ENCODE results near the gene MCOLN1. TPM values are rescaled to one million over a fixed set of nuclear protein-coding genes. Genes with fewer than 3 reads are reported as not detected.

The MCOLN1 gene
- total RNA-seq, 1 experiment from 2014 or later, result 10.2 TPM

GRCh38 chr19:7578127-7578526 lies 55.7 kb downstream of the MCOLN1 start:
- POLR2A ChIA-PET (ENCODE audit: unreplicated experiment), result no interaction called here
- no peaks in the 10 kb centered on the region for H3K9me3 ChIP-seq (ENCODE audit: low read length)
- ATAC-seq, result no peak; the same call in 1 of the 2 replicates

GRCh38 chr19:7579182-7579581 lies 56.8 kb downstream of the MCOLN1 start:
- ATAC-seq, result no peak
- DNase-seq, result no peak
- no peaks in the 10 kb centered on the region for H3K9me2 ChIP-seq (replicated peaks; ENCODE audit: low read length)
- no TSS peak for BruUV-seq (replicated peaks)
- intact Hi-C loops (cut with micrococcal nuclease), result no loop called here
- ChIA-PET CTCF (no interaction called here), POLR2A (ENCODE audit: unreplicated experiment) (no interaction called here)
- H4K20me1 ChIP-seq (ENCODE audit: low read length), result no peaks in the 10 kb centered on the region
- H3K4me1 ChIP-seq (ENCODE audit: insufficient read depth, low read length), result no peaks in the 10 kb centered on the region
- no peaks in the 10 kb centered on the region for H3K9me3 ChIP-seq (ENCODE audit: low read length)
- 0 out of 2 replicates have a peak, but pooled peaks cover 7% of the 10 kb centered on the region for H3K27me3 ChIP-seq (ENCODE audit: low read length)
- no peaks in the 10 kb centered on the region for H3F3A ChIP-seq (ENCODE audit: low read length, unreplicated experiment)
- no peak overlapping the region for H3K4me3 ChIP-seq (ENCODE audit: low read length)
- no peak overlapping the region for H3K9ac ChIP-seq (ENCODE audit: low read length)
- H2AFZ ChIP-seq (ENCODE audit: low read length), result no peak overlapping the region
- no peak overlapping the region for H3K4me2 ChIP-seq (ENCODE audit: low read length)
- no peaks in the 10 kb centered on the region for H3K36me3 ChIP-seq (ENCODE audit: low read depth, low read length)
- H3K27ac ChIP-seq (ENCODE audit: low read length), result no peak overlapping the region
- TF ChIP-seq, protein P1, sequence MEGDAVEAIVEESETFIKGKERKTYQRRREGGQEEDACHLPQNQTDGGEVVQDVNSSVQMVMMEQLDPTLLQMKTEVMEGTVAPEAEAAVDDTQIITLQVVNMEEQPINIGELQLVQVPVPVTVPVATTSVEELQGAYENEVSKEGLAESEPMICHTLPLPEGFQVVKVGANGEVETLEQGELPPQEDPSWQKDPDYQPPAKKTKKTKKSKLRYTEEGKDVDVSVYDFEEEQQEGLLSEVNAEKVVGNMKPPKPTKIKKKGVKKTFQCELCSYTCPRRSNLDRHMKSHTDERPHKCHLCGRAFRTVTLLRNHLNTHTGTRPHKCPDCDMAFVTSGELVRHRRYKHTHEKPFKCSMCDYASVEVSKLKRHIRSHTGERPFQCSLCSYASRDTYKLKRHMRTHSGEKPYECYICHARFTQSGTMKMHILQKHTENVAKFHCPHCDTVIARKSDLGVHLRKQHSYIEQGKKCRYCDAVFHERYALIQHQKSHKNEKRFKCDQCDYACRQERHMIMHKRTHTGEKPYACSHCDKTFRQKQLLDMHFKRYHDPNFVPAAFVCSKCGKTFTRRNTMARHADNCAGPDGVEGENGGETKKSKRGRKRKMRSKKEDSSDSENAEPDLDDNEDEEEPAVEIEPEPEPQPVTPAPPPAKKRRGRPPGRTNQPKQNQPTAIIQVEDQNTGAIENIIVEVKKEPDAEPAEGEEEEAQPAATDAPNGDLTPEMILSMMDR (conservative IDR thresholded peaks at IDR 0.05; ENCODE audit: low read depth, low read length), result no peak
- TF ChIP-seq EZH2 (IDR thresholded peaks at IDR 0.05; ENCODE audit: low read length, unreplicated experiment) (no peak), EZH2phosphoT487 (IDR thresholded peaks at IDR 0.05; ENCODE audit: borderline replicate concordance, low read length) (no peak)
- H3K79me2 ChIP-seq (ENCODE audit: low read length), result no peaks in the 10 kb centered on the region

More at GRCh38 chr19:7578127-7578526, 55.7 kb downstream of the MCOLN1 start:
- TF ChIP-seq EZH2 (IDR thresholded peaks at IDR 0.05; ENCODE audit: low read length, unreplicated experiment) (no peak), EZH2phosphoT487 (IDR thresholded peaks at IDR 0.05; ENCODE audit: borderline replicate concordance, low read length) (no peak)
- TF ChIP-seq, protein P1 (conservative IDR thresholded peaks at IDR 0.05; ENCODE audit: low read depth, low read length), result no peak
- no peak overlapping the region for H3K27ac ChIP-seq (ENCODE audit: low read length)
- H3K4me2 ChIP-seq (ENCODE audit: low read length), result no peak overlapping the region
- no peak for DNase-seq
- no peaks in the 10 kb centered on the region for H3K4me1 ChIP-seq (ENCODE audit: insufficient read depth, low read length)
- H3K9ac ChIP-seq (ENCODE audit: low read length), result no peak overlapping the region
- no TSS peak for BruUV-seq (replicated peaks)
- intact Hi-C loops (cut with micrococcal nuclease), result no loop called here
- H3K27me3 ChIP-seq (ENCODE audit: low read length), result 0 out of 2 replicates have a peak, but pooled peaks cover 6% of the 10 kb centered on the region
- H3K79me2 ChIP-seq (ENCODE audit: low read length), result no peaks in the 10 kb centered on the region
- H2AFZ ChIP-seq (ENCODE audit: low read length), result no peak overlapping the region
- CTCF ChIA-PET, result no interaction called here
- H3F3A ChIP-seq (ENCODE audit: low read length, unreplicated experiment), result no peaks in the 10 kb centered on the region
- H4K20me1 ChIP-seq (ENCODE audit: low read length), result no peaks in the 10 kb centered on the region
- no peaks in the 10 kb centered on the region for H3K9me2 ChIP-seq (replicated peaks; ENCODE audit: low read length)
- no peak overlapping the region for H3K4me3 ChIP-seq (ENCODE audit: low read length)
- H3K36me3 ChIP-seq (ENCODE audit: low read depth, low read length), result no peaks in the 10 kb centered on the region

GRCh38 chr19:7582446-7582845 lies 60.0 kb downstream of the MCOLN1 start:
- no peaks in the 10 kb centered on the region for H3K9me2 ChIP-seq (replicated peaks; ENCODE audit: low read length)
- no peak overlapping the region for H3K4me3 ChIP-seq (ENCODE audit: low read length)
- DNase-seq (no peak), ATAC-seq (no peak)
- no peaks in the 10 kb centered on the region for H3F3A ChIP-seq (ENCODE audit: low read length, unreplicated experiment)
- no peaks in the 10 kb centered on the region for H4K20me1 ChIP-seq (ENCODE audit: low read length)
- intact Hi-C loops (cut with micrococcal nuclease), result no loop called here
- TF ChIP-seq EZH2 (IDR thresholded peaks at IDR 0.05; ENCODE audit: low read length, unreplicated experiment) (no peak), EZH2phosphoT487 (IDR thresholded peaks at IDR 0.05; ENCODE audit: borderline replicate concordance, low read length) (no peak)
- TF ChIP-seq, protein P1 (conservative IDR thresholded peaks at IDR 0.05; ENCODE audit: low read depth, low read length), result no peak
- no peak overlapping the region for H3K27ac ChIP-seq (ENCODE audit: low read length)
- H3K9me3 ChIP-seq (ENCODE audit: low read length), result no peaks in the 10 kb centered on the region
- no peaks in the 10 kb centered on the region for H3K79me2 ChIP-seq (ENCODE audit: low read length)
- H2AFZ ChIP-seq (ENCODE audit: low read length), result no peak overlapping the region
- H3K4me1 ChIP-seq (ENCODE audit: insufficient read depth, low read length), result no peaks in the 10 kb centered on the region
- no peak overlapping the region for H3K9ac ChIP-seq (ENCODE audit: low read length)
- H3K4me2 ChIP-seq (ENCODE audit: low read length), result no peak overlapping the region
- no TSS peak for BruUV-seq (replicated peaks)
- no peaks in the 10 kb centered on the region for H3K36me3 ChIP-seq (ENCODE audit: low read depth, low read length)
- H3K27me3 ChIP-seq (ENCODE audit: low read length), result 0 out of 2 replicates have a peak, but pooled peaks cover 7% of the 10 kb centered on the region
- POLR2A ChIA-PET (ENCODE audit: unreplicated experiment), result interaction anchor here (0.5 kb wide), 1 partner anchor 89 kb away, joined by 3 read pairs; no protein-coding TSS in a partner anchor
- CTCF ChIA-PET, result interaction anchor here (0.7 kb wide), 1 partner anchor 13 kb away, joined by 5 read pairs; no protein-coding TSS in a partner anchor

Measured in PC-3 (cell line).